Right lobe of liver (tissue), 6 donors: ENCODE data around the gene TBC1D1. TPM values are rescaled to one million over a fixed set of nuclear protein-coding genes. Genes with fewer than 3 reads are reported as not detected.

ENCODE experiments used
- ATAC-seq, 4 donors: fragments of 200-7000 bp; cut with Tn5 transposase; one replicate each; pipeline ENCODE4 v1.9.1; 2020; ENCODE audit warnings: mild to moderate bottlenecking in 4 of 4, moderate library complexity in 4 of 4
- DNase-seq, 3 donors: peaks; one replicate each; pipeline ENCODE4 v3.0.0-alpha.2; 2020
- H3K27ac ChIP-seq, 3 donors: fragments of 200-600 bp; one replicate each; pipeline ENCODE4 v1.8.0; 2022
- H3K27me3 ChIP-seq, 2 donors: fragments of 200-600 bp; one replicate each; pipeline ENCODE4 v1.8.0; 2022
- H3K36me3 ChIP-seq, 4 donors: fragments of 200-600 bp; sonication (generic) in 1 of 4; one replicate each; pipeline versions ENCODE4 v1.5.1 to v1.8.0; 2017 to 2022; ENCODE audit warnings: control low read depth in 1 of 4
- H3K4me1 ChIP-seq, 4 donors: fragments of 200-600 bp; sonication (generic) in 1 of 4; one replicate each; pipeline versions ENCODE4 v1.5.1 to v1.8.0; 2017 to 2022; ENCODE audit warnings: control low read depth in 1 of 4
- H3K4me3 ChIP-seq, 3 donors: fragments of 200-600 bp; one replicate each; pipeline ENCODE4 v1.8.0; 2022
- H3K9me3 ChIP-seq, 4 donors: fragments of 200-600 bp; sonication (generic) in 1 of 4; one replicate each; pipeline versions ENCODE4 v1.5.1 to v1.8.0; 2017 to 2022; ENCODE audit warnings: control low read depth in 1 of 4
- CTCF ChIP-seq, 4 donors: fragments of 200-600 bp in 3 of 4; fragments of 450-650 bp in 1 of 4; IDR thresholded peaks; one replicate each; pipeline versions ENCODE4 v1.5.1 to v1.8.0; 2016 to 2022; ENCODE audit warnings: antibody characterized with exemption in 4 of 4, mild to moderate bottlenecking in 2 of 4
- POLR2A ChIP-seq: fragments of 450-650 bp; IDR thresholded peaks from one replicate; pipeline ENCODE4 v1.6.1; 2017; ENCODE audit warnings: antibody characterized with exemption, mild to moderate bottlenecking
- WGBS: methylation state at CpG from one replicate; pipeline ENCODE4 v1.1.6; 2018; ENCODE audit warnings: low coverage, low lambda C conversion rate; ENCODE audit not compliant: insufficient coverage; ENCODE audit errors: missing lambda C conversion rate; 5-methylcytosine and 5-hydroxymethylcytosine counted together
- intact Hi-C, 2 donors: fragments of 100-400 bp; cut with DNase I; formaldehyde crosslinking; loops; one replicate each; pipeline versions ENCODE4 v1.11.2 to v1.14.1; 2022
- total RNA-seq, 6 experiments: library from RNA; depleted of rRNA in 2 of 6; stranded (reverse); fragments of >200 nt in 2 of 6; fragmentation: NEBNext Ultra II Directional in 3 of 6; extraction: Animal tissue kit (Norgen Biotek cat#: 25700) in 3 of 6; gene quantifications; one replicate each; pipeline versions ENCODE4 v1.1.0 to v1.2.4, GENCODE V29; 2016 to 2023
- donor health status: DM: no; HTN: yes; CAD: no.
- donor health status: DM: no; HTN: no; CAD: no.
- donor health status: DM: no; HTN: no; CAD: no.
- donor health status: DM: no; HTN: yes; CAD: no.
- donor health status: DM: no; HTN: yes; CAD: no.

TBC1D1 gene
- total RNA-seq, 6 experiments from 2014 or later = 21.2 to 67.5 (median 35.8) TPM

GRCh38 chr4:38115601-38116000 is 224.7 kb downstream of the TBC1D1 start:
- 85% methylated on average over 5 of the region's 5 CpGs for WGBS
- H3K36me3 ChIP-seq = peaks cover 0 to 19% (median 9%) of the 10 kb centered on the region in 4 donors
- ATAC-seq = no peak

GRCh38 chr4:38117591-38117990 is 226.7 kb downstream of the TBC1D1 start:
- H3K36me3 ChIP-seq = peaks cover 0 to 19% (median 9%) of the 10 kb centered on the region in 4 donors
- DNase-seq = no peak
- H3K27ac ChIP-seq = no peak overlapping the region
- 63% methylated on average over 3 of the region's 4 CpGs for WGBS
- ATAC-seq = peak in 3 of 4 donors; percentile 22 to 47 (median 38)
- no peaks in the 10 kb centered on the region for H3K27me3 ChIP-seq
- H3K4me1 ChIP-seq = no peaks in the 10 kb centered on the region
- TF ChIP-seq POLR2A (no peak), CTCF (IDR thresholded peaks at IDR 0.05) (no peak)
- H3K9me3 ChIP-seq = no peaks in the 10 kb centered on the region
- intact Hi-C loops = no loop called here
- no peak overlapping the region for H3K4me3 ChIP-seq

More at GRCh38 chr4:38115601-38116000, 224.7 kb downstream of the TBC1D1 start:
- no peak overlapping the region for H3K4me3 ChIP-seq
- no peak overlapping the region for H3K27ac ChIP-seq
- no peak for DNase-seq
- H3K9me3 ChIP-seq = no peaks in the 10 kb centered on the region
- H3K4me1 ChIP-seq = peaks cover 0 to under 1% (median 0%) of the 10 kb centered on the region in 4 donors
- no peak for TF ChIP-seq CTCF (IDR thresholded peaks at IDR 0.05)
- intact Hi-C loops = no loop called here
- H3K27me3 ChIP-seq = no peaks in the 10 kb centered on the region

GRCh38 chr4:38119668-38120385 is 228.9 kb downstream of the TBC1D1 start:
- intact Hi-C loops = no loop called here
- peaks cover 0 to 19% (median 9%) of the 10 kb centered on the region in 4 donors for H3K36me3 ChIP-seq
- 85% methylated on average over 7 of the region's 7 CpGs for WGBS
- H3K4me3 ChIP-seq = no peak overlapping the region
- TF ChIP-seq POLR2A = no peak
- no peak for TF ChIP-seq CTCF (IDR thresholded peaks at IDR 0.05)
- no peak for ATAC-seq
- H3K4me1 ChIP-seq = no peaks in the 10 kb centered on the region
- DNase-seq = no peak
- H3K27me3 ChIP-seq = no peaks in the 10 kb centered on the region
- no peak overlapping the region for H3K27ac ChIP-seq
- no peaks in the 10 kb centered on the region for H3K9me3 ChIP-seq

- WGBS = 96% methylated on average over 4 of the region's 4 CpGs
- Histone ChIP-seq H3K4me1 (no peaks in the 10 kb centered on the region), H3K27me3 (no peaks in the 10 kb centered on the region), H3K9me3 (no peaks in the 10 kb centered on the region), H3K27ac (no peak overlapping the region), H3K36me3 (peaks cover 0 to 18% (median 9%) of the 10 kb centered on the region in 4 donors), H3K4me3 (no peak overlapping the region)
- intact Hi-C loops = no loop called here
- ATAC-seq (no peak), DNase-seq (no peak)
- TF ChIP-seq CTCF (IDR thresholded peaks at IDR 0.05) = no peak
- TF ChIP-seq POLR2A = no peak
These were observed 229.9 kb downstream of the TBC1D1 start for GRCh38 chr4:38120772-38121171.
